ENCODE results near the gene RBM19.

The RBM19 gene

GRCh38 chr12:113988064-113988451 is 21.9 kb upstream of the RBM19 start:
- DNase-seq (ENCODE audit: low read depth), result no peak

GRCh38 chr12:113987261-113988063 is 21.3 kb upstream of the RBM19 start:
- no peak for DNase-seq (ENCODE audit: low read depth)

GRCh38 chr12:113984464-113984863 is 18.3 kb upstream of the RBM19 start:
- DNase-seq (ENCODE audit: low read depth), result no peak

GRCh38 chr12:113983777-113984448 is 17.8 kb upstream of the RBM19 start:
- no peak for DNase-seq (ENCODE audit: low read depth)

- DNase-seq (ENCODE audit: low read depth), result no peak
Measured at GRCh38 chr12:113983265-113983664, 17.1 kb upstream of the RBM19 start.

- DNase-seq (ENCODE audit: low read depth), result no peak
Measured at GRCh38 chr12:113981876-113982275, 15.8 kb upstream of the RBM19 start.

- DNase-seq (ENCODE audit: low read depth), result peak; percentile 20
Measured at GRCh38 chr12:113980537-113981337, 14.6 kb upstream of the RBM19 start.

- DNase-seq (ENCODE audit: low read depth), result no peak
Measured at GRCh38 chr12:113980054-113980453, 13.9 kb upstream of the RBM19 start.

- no peak for DNase-seq (ENCODE audit: low read depth)
Measured at GRCh38 chr12:113978080-113978479, 12.0 kb upstream of the RBM19 start.

GRCh38 chr12:113974006-113974405 is 7.9 kb upstream of the RBM19 start:
- no peak for DNase-seq (ENCODE audit: low read depth)

GRCh38 chr12:113973109-113973904 is 7.2 kb upstream of the RBM19 start:
- DNase-seq (ENCODE audit: low read depth), result no peak

- no peak for DNase-seq (ENCODE audit: low read depth)
Measured at GRCh38 chr12:113971392-113971791, 5.3 kb upstream of the RBM19 start.

- no peak for DNase-seq (ENCODE audit: low read depth)
Measured at GRCh38 chr12:113970211-113970610, 4.1 kb upstream of the RBM19 start.

- DNase-seq (ENCODE audit: low read depth), result no peak
Measured at GRCh38 chr12:113967368-113967767, 1.2 kb upstream of the RBM19 start.

- DNase-seq (ENCODE audit: low read depth), result no peak
Measured at GRCh38 chr12:113962733-113963132, 3.4 kb downstream of the RBM19 start.

GRCh38 chr12:113961921-113962710 is 4.0 kb downstream of the RBM19 start:
- DNase-seq (ENCODE audit: low read depth), result no peak

GRCh38 chr12:113960030-113960429 is 6.1 kb downstream of the RBM19 start:
- DNase-seq (ENCODE audit: low read depth), result no peak

- no peak for DNase-seq (ENCODE audit: low read depth)
Measured at GRCh38 chr12:113959096-113959495, 7.0 kb downstream of the RBM19 start.

- DNase-seq (ENCODE audit: low read depth), result no peak
Measured at GRCh38 chr12:113958108-113958507, 8.0 kb downstream of the RBM19 start.

GRCh38 chr12:113957627-113958026 is 8.5 kb downstream of the RBM19 start:
- no peak for DNase-seq (ENCODE audit: low read depth)

All from HS-27A (cell line).